Fibroblast of lung (primary cell): ENCODE results near the gene MAP4K3.

Experiments
- CTCF ChIP-seq, 2 donors: IDR thresholded peaks in 1 of 2; conservative IDR thresholded peaks in 1 of 2; 1 replicate in 1 of 2; 2 replicates in 1 of 2; pipeline ENCODE4 v1.5.1; 2011 to 2012; ENCODE audit warnings: low read length in 2 of 2, control low read depth in 1 of 2, inconsistent platforms in 1 of 2, low read depth in 1 of 2, mild to moderate bottlenecking in 1 of 2
- EZH2 ChIP-seq: IDR thresholded peaks from 2 replicates; pipeline ENCODE4 v1.5.1; 2012; ENCODE audit warnings: low read length, control low read depth, mild to moderate bottlenecking; ENCODE audit errors: missing control alignments

GRCh38 chr2:39445934-39446333, 8.8 kb upstream of the MAP4K3 start:
- TF ChIP-seq EZH2, result no peak
- TF ChIP-seq CTCF (conservative IDR thresholded peaks at IDR 0.05 in 1 of 2, IDR thresholded peaks at IDR 0.05 in 1 of 2; ENCODE audit: low read depth in 1 of 2, low read length in 2 of 2), result no peak
